ENCODE results near the gene DDX54.
A peak's percentile ranks its signal among the peaks of the same experiment; 100 is the strongest.

DDX54 gene

GRCh38 chr12:113186666-113187325 lies 1.5 kb upstream of the DDX54 start:
- peaks cover 44% of the 10 kb centered on the region for H3K4me1 Mint-ChIP-seq (ENCODE audit: low read depth)
- no peaks in the 10 kb centered on the region for H3K9me3 Mint-ChIP-seq
- no peak for DNase-seq
- peak overlapping the region; percentile 98 for H3K27ac Mint-ChIP-seq
- peaks cover 82% of the 10 kb centered on the region for H3K36me3 Mint-ChIP-seq (ENCODE audit: low read depth)
- H3K4me3 Mint-ChIP-seq, result peak overlapping the region; percentile 97
- no peaks in the 10 kb centered on the region for H3K27me3 Mint-ChIP-seq

GRCh38 chr12:113186033-113186365 lies 721 bp upstream of the DDX54 start:
- Mint-ChIP-seq H3K4me1 (ENCODE audit: low read depth) (peaks cover 48% of the 10 kb centered on the region), H3K4me3 (peak overlapping the region; percentile 97), H3K27me3 (no peaks in the 10 kb centered on the region), H3K36me3 (ENCODE audit: low read depth) (peaks cover 80% of the 10 kb centered on the region), H3K9me3 (no peaks in the 10 kb centered on the region), H3K27ac (peak overlapping the region; percentile 98)
- DNase-seq, result no peak

- peak; percentile 92 for DNase-seq
- Mint-ChIP-seq H3K36me3 (ENCODE audit: low read depth) (peaks cover 82% of the 10 kb centered on the region), H3K4me3 (peak overlapping the region; percentile 97), H3K4me1 (ENCODE audit: low read depth) (peaks cover 50% of the 10 kb centered on the region), H3K9me3 (no peaks in the 10 kb centered on the region), H3K27me3 (no peaks in the 10 kb centered on the region), H3K27ac (peak overlapping the region; percentile 98)
These were observed 438 bp downstream of the DDX54 start for GRCh38 chr12:113184900-113185179.

- no peaks in the 10 kb centered on the region for H3K9me3 Mint-ChIP-seq
- peak overlapping the region; percentile 98 for H3K27ac Mint-ChIP-seq
- H3K4me3 Mint-ChIP-seq, result peak overlapping the region; percentile 97
- H3K36me3 Mint-ChIP-seq (ENCODE audit: low read depth), result peaks cover 83% of the 10 kb centered on the region
- peaks cover 49% of the 10 kb centered on the region for H3K4me1 Mint-ChIP-seq (ENCODE audit: low read depth)
- no peak for DNase-seq
- no peaks in the 10 kb centered on the region for H3K27me3 Mint-ChIP-seq
These were observed 979 bp downstream of the DDX54 start for GRCh38 chr12:113184098-113184899.

- DNase-seq, result no peak
- no peaks in the 10 kb centered on the region for H3K27me3 Mint-ChIP-seq
- no peaks in the 10 kb centered on the region for H3K9me3 Mint-ChIP-seq
- H3K4me1 Mint-ChIP-seq (ENCODE audit: low read depth), result peaks cover 44% of the 10 kb centered on the region
- peak overlapping the region; percentile 97 for H3K4me3 Mint-ChIP-seq
- peak overlapping the region; percentile 98 for H3K27ac Mint-ChIP-seq
- peaks cover 86% of the 10 kb centered on the region for H3K36me3 Mint-ChIP-seq (ENCODE audit: low read depth)
These were observed 2.2 kb downstream of the DDX54 start for GRCh38 chr12:113183030-113183589.

GRCh38 chr12:113181975-113182374 lies 3.3 kb downstream of the DDX54 start:
- H3K4me1 Mint-ChIP-seq (ENCODE audit: low read depth), result peaks cover 37% of the 10 kb centered on the region
- no peaks in the 10 kb centered on the region for H3K27me3 Mint-ChIP-seq
- DNase-seq, result no peak
- H3K36me3 Mint-ChIP-seq (ENCODE audit: low read depth), result peaks cover 87% of the 10 kb centered on the region
- H3K4me3 Mint-ChIP-seq, result no peak overlapping the region
- H3K9me3 Mint-ChIP-seq, result no peaks in the 10 kb centered on the region
- peak overlapping the region; percentile 71 for H3K27ac Mint-ChIP-seq

GRCh38 chr12:113180333-113180732 lies 4.9 kb downstream of the DDX54 start:
- H3K4me3 Mint-ChIP-seq, result no peak overlapping the region
- DNase-seq, result no peak
- H3K9me3 Mint-ChIP-seq, result no peaks in the 10 kb centered on the region
- peaks cover 90% of the 10 kb centered on the region for H3K36me3 Mint-ChIP-seq (ENCODE audit: low read depth)
- peak overlapping the region; percentile 64 for H3K27ac Mint-ChIP-seq
- H3K27me3 Mint-ChIP-seq, result no peaks in the 10 kb centered on the region
- peaks cover 26% of the 10 kb centered on the region for H3K4me1 Mint-ChIP-seq (ENCODE audit: low read depth)

GRCh38 chr12:113179023-113179422 lies 6.3 kb downstream of the DDX54 start:
- Mint-ChIP-seq H3K27ac (no peak overlapping the region), H3K9me3 (no peaks in the 10 kb centered on the region), H3K4me1 (ENCODE audit: low read depth) (peaks cover 28% of the 10 kb centered on the region), H3K4me3 (no peak overlapping the region), H3K36me3 (ENCODE audit: low read depth) (peaks cover 95% of the 10 kb centered on the region), H3K27me3 (no peaks in the 10 kb centered on the region)
- no peak for DNase-seq

- Mint-ChIP-seq H3K27me3 (no peaks in the 10 kb centered on the region), H3K4me1 (ENCODE audit: low read depth) (peaks cover 3% of the 10 kb centered on the region), H3K36me3 (ENCODE audit: low read depth) (peaks cover 98% of the 10 kb centered on the region), H3K9me3 (no peaks in the 10 kb centered on the region), H3K4me3 (no peak overlapping the region), H3K27ac (peak overlapping the region; percentile 84)
- peak; percentile 86 for DNase-seq
These were observed 10.6 kb downstream of the DDX54 start for GRCh38 chr12:113174461-113175384.

GRCh38 chr12:113173081-113173698 lies 12.1 kb downstream of the DDX54 start:
- H3K4me1 Mint-ChIP-seq (ENCODE audit: low read depth), result peaks cover 3% of the 10 kb centered on the region
- H3K9me3 Mint-ChIP-seq, result no peaks in the 10 kb centered on the region
- H3K27ac Mint-ChIP-seq, result no peak overlapping the region
- DNase-seq, result no peak
- no peaks in the 10 kb centered on the region for H3K27me3 Mint-ChIP-seq
- peaks cover 97% of the 10 kb centered on the region for H3K36me3 Mint-ChIP-seq (ENCODE audit: low read depth)
- no peak overlapping the region for H3K4me3 Mint-ChIP-seq

- Mint-ChIP-seq H3K27ac (peak overlapping the region; percentile 63), H3K36me3 (ENCODE audit: low read depth) (peaks cover 97% of the 10 kb centered on the region), H3K4me3 (no peak overlapping the region), H3K9me3 (no peaks in the 10 kb centered on the region), H3K27me3 (no peaks in the 10 kb centered on the region), H3K4me1 (ENCODE audit: low read depth) (peaks cover 3% of the 10 kb centered on the region)
- DNase-seq, result no peak
These were observed 13.1 kb downstream of the DDX54 start for GRCh38 chr12:113172185-113172584.

GRCh38 chr12:113171543-113171942 lies 13.7 kb downstream of the DDX54 start:
- Mint-ChIP-seq H3K9me3 (no peaks in the 10 kb centered on the region), H3K27me3 (no peaks in the 10 kb centered on the region), H3K27ac (no peak overlapping the region), H3K4me3 (no peak overlapping the region), H3K36me3 (ENCODE audit: low read depth) (peaks cover 97% of the 10 kb centered on the region), H3K4me1 (ENCODE audit: low read depth) (peaks cover 3% of the 10 kb centered on the region)
- no peak for DNase-seq

GRCh38 chr12:113170926-113171325 lies 14.4 kb downstream of the DDX54 start:
- Mint-ChIP-seq H3K4me1 (ENCODE audit: low read depth) (peaks cover 3% of the 10 kb centered on the region), H3K9me3 (no peaks in the 10 kb centered on the region), H3K27ac (no peak overlapping the region), H3K36me3 (ENCODE audit: low read depth) (peaks cover 97% of the 10 kb centered on the region), H3K27me3 (no peaks in the 10 kb centered on the region), H3K4me3 (no peak overlapping the region)
- DNase-seq, result no peak

- Mint-ChIP-seq H3K4me3 (no peak overlapping the region), H3K4me1 (ENCODE audit: low read depth) (peaks cover 3% of the 10 kb centered on the region), H3K9me3 (no peaks in the 10 kb centered on the region), H3K36me3 (ENCODE audit: low read depth) (peaks cover 97% of the 10 kb centered on the region), H3K27ac (peak overlapping the region; percentile 33), H3K27me3 (no peaks in the 10 kb centered on the region)
- DNase-seq, result no peak
These were observed 14.8 kb downstream of the DDX54 start for GRCh38 chr12:113170457-113170856.

Measured in activated T-cell treated with anti-CD3 and anti-CD28 coated beads, Interleukin-2, amount 50 U/mL, for 24 hours (primary cell).